Duodenal mucosa (tissue), 2 donors: ENCODE measurements around the gene XYLT1.
"Not testable (repeated sequence)": the region's sequence is repeated elsewhere in the genome, so short reads cannot be mapped to it uniquely, and the experiment has no call there.

ENCODE experiments used
- H3K27ac ChIP-seq: one replicate; pipeline ENCODE4 v1.7.0; 2013; ENCODE audit warnings: low read depth, low read length
- H3K27me3 ChIP-seq, 2 donors: one replicate each; pipeline ENCODE4 v1.7.0; 2013; ENCODE audit warnings: low read length in 2 of 2, control low read depth in 1 of 2; ENCODE audit not compliant: insufficient read depth in 2 of 2, control insufficient read depth in 1 of 2
- H3K36me3 ChIP-seq, 2 donors: one replicate each; pipeline ENCODE4 v1.7.0; 2013; ENCODE audit warnings: low read length in 2 of 2, control low read depth in 1 of 2; ENCODE audit not compliant: insufficient read depth in 2 of 2, control insufficient read depth in 1 of 2
- H3K4me1 ChIP-seq, 2 donors: one replicate each; pipeline ENCODE4 v1.7.0; 2013; ENCODE audit warnings: low read length in 2 of 2, control low read depth in 1 of 2; ENCODE audit not compliant: insufficient read depth in 2 of 2, control insufficient read depth in 1 of 2
- H3K4me3 ChIP-seq, 2 donors: one replicate each; pipeline ENCODE4 v1.7.0; 2013; ENCODE audit warnings: low read length in 2 of 2, low read depth in 1 of 2
- H3K9ac ChIP-seq, 2 donors: one replicate each; pipeline ENCODE4 v1.7.0; 2013; ENCODE audit warnings: low read length in 2 of 2, low read depth in 1 of 2
- H3K9me3 ChIP-seq, 2 donors: one replicate each; pipeline ENCODE4 v1.7.0; 2013; ENCODE audit warnings: low read length in 2 of 2, control low read depth in 1 of 2; ENCODE audit not compliant: control insufficient read depth in 1 of 2

XYLT1 gene

GRCh38 chr16:17508303-17508702 is 37.5 kb upstream of the XYLT1 start:
- no peaks in the 10 kb centered on the region for H3K27me3 ChIP-seq
- H3K36me3 ChIP-seq, result no peaks in the 10 kb centered on the region
- no peaks in the 10 kb centered on the region for H3K9me3 ChIP-seq
- no peaks in the 10 kb centered on the region for H3K4me1 ChIP-seq
- H3K9ac ChIP-seq, result no peak overlapping the region
- H3K4me3 ChIP-seq, result no peak overlapping the region
- H3K27ac ChIP-seq, result no peak overlapping the region

DNA sequence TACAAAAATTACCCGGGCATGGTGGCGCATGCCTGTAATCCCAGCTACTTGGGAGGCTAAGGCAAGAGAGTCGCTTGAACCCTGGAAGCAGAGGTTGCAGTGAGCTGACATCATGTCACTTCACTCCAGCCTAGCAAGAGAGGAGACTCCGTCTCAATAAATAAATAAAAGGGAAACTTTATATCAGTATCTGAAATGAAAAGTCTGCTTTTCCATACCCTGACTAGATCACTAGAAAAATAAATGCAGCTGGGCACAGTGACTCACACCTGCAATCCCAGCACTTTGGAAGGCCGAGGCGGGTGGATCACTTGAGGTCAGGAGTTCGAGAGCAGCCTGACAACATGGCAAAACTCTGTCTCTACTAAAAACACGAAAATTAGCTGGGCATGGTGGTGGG is 36.8 kb upstream of the XYLT1 start:
- not testable (repeated sequence) for H3K27ac ChIP-seq, H3K4me1 ChIP-seq, H3K9me3 ChIP-seq, H3K9ac ChIP-seq, H3K36me3 ChIP-seq, H3K27me3 ChIP-seq, H3K4me3 ChIP-seq

DNA sequence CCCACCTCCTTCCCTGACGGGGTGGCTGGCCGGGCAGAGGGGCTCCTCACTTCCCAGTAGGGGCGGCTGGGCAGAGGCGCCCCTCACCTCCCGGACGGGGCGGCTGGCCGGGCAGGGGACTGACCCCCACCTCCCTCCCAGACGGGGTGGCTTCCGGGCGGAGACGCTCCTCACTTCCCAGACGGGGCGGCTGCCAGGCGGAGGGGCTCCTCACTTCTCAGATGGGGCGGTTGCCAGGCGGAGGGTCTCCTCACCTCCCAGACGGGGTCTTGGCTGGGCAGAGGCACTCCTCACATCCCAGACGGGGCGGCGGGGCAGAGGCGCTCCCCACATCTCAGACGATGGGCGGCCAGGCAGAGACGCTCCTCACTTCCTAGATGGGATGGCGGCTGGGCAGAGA is 35.1 kb upstream of the XYLT1 start:
- H3K27ac ChIP-seq, H3K9ac ChIP-seq, H3K9me3 ChIP-seq, H3K4me1 ChIP-seq, H3K27me3 ChIP-seq, H3K4me3 ChIP-seq, H3K36me3 ChIP-seq: not testable (repeated sequence)

DNA sequence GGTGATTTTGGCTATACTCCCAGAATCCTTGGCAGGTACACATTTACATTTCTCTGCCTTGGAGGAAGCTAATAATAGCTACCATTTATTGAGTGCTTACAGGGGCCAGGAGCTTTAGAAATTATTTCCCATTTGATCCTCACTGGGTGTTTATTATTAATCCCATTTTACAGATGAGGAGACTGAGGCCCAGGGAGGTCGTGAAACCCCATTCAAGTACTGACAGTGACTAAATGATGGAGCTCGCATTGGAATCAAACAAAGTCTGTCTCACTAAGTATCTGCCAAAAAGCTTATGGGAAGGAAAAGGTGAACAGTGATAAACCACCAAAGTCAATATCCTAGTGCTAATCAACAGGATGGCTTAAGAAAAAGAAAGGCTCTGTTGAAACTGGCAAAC is 33.3 kb upstream of the XYLT1 start:
- Histone ChIP-seq H3K27ac (no peak overlapping the region), H3K9ac (no peak overlapping the region), H3K4me3 (no peak overlapping the region), H3K9me3 (no peaks in the 10 kb centered on the region), H3K36me3 (no peaks in the 10 kb centered on the region), H3K27me3 (no peaks in the 10 kb centered on the region), H3K4me1 (no peaks in the 10 kb centered on the region)

- no peak overlapping the region for H3K4me3 ChIP-seq
- no peaks in the 10 kb centered on the region for H3K36me3 ChIP-seq
- no peaks in the 10 kb centered on the region for H3K9me3 ChIP-seq
- H3K9ac ChIP-seq, result no peak overlapping the region
- no peaks in the 10 kb centered on the region for H3K4me1 ChIP-seq
- no peaks in the 10 kb centered on the region for H3K27me3 ChIP-seq
- H3K27ac ChIP-seq, result no peak overlapping the region
These were observed 32.6 kb upstream of the XYLT1 start for GRCh38 chr16:17503331-17503730.

DNA sequence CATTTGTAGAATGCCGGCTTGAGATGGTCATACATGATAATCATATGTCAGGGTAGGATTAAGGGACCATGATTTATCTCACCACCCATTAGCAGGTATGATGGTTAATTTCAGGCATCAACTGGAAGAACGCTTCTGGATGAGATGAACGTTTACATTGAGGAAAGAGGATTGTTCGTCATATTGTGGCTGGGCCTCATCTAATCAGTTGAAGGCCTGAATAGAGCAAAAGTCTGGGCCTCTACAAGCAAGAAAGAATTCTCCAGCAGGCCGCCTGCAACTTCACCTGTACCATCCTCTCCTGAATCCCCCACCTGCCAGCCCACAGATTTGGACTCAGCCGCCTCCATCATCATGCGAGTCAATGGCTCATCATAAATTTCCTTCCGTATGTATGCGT is 30.6 kb upstream of the XYLT1 start:
- H3K36me3 ChIP-seq, result no peaks in the 10 kb centered on the region
- no peaks in the 10 kb centered on the region for H3K4me1 ChIP-seq
- H3K27ac ChIP-seq, result no peak overlapping the region
- H3K4me3 ChIP-seq, result no peak overlapping the region
- no peak overlapping the region for H3K9ac ChIP-seq
- H3K27me3 ChIP-seq, result no peaks in the 10 kb centered on the region
- no peaks in the 10 kb centered on the region for H3K9me3 ChIP-seq

- H3K9me3 ChIP-seq, result no peaks in the 10 kb centered on the region
- H3K27ac ChIP-seq, result no peak overlapping the region
- no peaks in the 10 kb centered on the region for H3K4me1 ChIP-seq
- H3K36me3 ChIP-seq, result no peaks in the 10 kb centered on the region
- no peak overlapping the region for H3K4me3 ChIP-seq
- peaks cover 0 to 2% of the 10 kb centered on the region in 2 donors for H3K27me3 ChIP-seq
- H3K9ac ChIP-seq, result no peak overlapping the region
These were observed 28.6 kb upstream of the XYLT1 start for GRCh38 chr16:17499223-17499902.

- Histone ChIP-seq H3K27me3 (peaks cover 0 to 3% of the 10 kb centered on the region in 2 donors), H3K27ac (no peak overlapping the region), H3K4me1 (no peaks in the 10 kb centered on the region), H3K9me3 (no peaks in the 10 kb centered on the region), H3K4me3 (no peak overlapping the region), H3K36me3 (no peaks in the 10 kb centered on the region), H3K9ac (no peak overlapping the region)
These were observed 26.9 kb upstream of the XYLT1 start for GRCh38 chr16:17497648-17498047.

DNA sequence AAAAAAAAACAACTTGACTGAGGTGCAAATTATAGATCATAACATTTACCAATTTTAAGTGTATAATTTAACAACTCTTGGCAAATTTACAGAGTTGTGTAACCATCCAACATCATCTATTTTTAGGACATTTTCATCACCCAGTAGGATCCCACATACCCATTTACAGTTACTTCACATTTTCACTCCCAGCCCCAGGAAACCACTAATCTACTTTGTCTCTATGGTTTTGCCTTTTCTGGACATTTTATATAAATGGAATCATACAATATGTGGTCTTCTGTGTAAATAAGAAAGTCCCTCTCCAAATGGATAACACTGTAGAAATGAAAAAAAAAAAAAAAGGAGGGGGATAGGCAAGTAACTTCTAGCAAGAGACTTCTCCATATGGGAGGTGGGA is 26.1 kb upstream of the XYLT1 start:
- Histone ChIP-seq H3K27me3 (peaks cover 0 to 3% of the 10 kb centered on the region in 2 donors), H3K4me3 (no peak overlapping the region), H3K9me3 (no peaks in the 10 kb centered on the region), H3K36me3 (no peaks in the 10 kb centered on the region), H3K4me1 (no peaks in the 10 kb centered on the region), H3K27ac (no peak overlapping the region), H3K9ac (no peak overlapping the region)

DNA sequence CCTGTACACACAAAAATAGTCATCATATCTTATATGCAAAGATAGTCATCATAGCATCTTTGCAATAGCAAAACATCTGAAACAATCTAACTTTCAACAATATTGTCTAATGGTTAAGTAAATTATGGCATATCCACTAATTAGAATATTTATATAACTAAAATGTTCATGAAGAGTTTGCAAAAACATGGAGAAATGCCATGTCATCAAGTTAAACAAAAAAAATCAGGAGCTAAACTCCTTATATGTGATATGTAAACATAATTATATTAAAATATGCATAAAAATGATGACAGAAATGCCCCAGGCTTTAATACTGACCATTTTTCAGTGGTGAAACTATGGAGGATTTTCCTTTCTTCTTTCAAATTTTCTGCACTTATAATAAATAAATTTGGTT is 22.3 kb upstream of the XYLT1 start:
- Histone ChIP-seq H3K4me3 (no peak overlapping the region), H3K9me3 (no peaks in the 10 kb centered on the region), H3K36me3 (no peaks in the 10 kb centered on the region), H3K9ac (no peak overlapping the region), H3K4me1 (no peaks in the 10 kb centered on the region), H3K27me3 (peaks cover 0 to 3% of the 10 kb centered on the region in 2 donors), H3K27ac (no peak overlapping the region)
